Measurements from ENCODE around the gene FAM234A. TPM values are rescaled to one million over a fixed set of nuclear protein-coding genes. Genes with fewer than 3 reads are reported as not detected.

Gene FAM234A
- polyA plus RNA-seq, 1 experiment = 75.5 TPM

GRCh38 chr16:290681-291405 is 56.2 kb downstream of the FAM234A start:
- H3K27me3 ChIP-seq (ENCODE audit: control insufficient read depth, insufficient read depth, low read length) = no peaks in the 10 kb centered on the region
- H3K36me3 ChIP-seq (ENCODE audit: control insufficient read depth, insufficient read depth, low read length) = peaks cover 14% of the 10 kb centered on the region
- CTCF ChIA-PET = no interaction called here
- POLR2A ChIA-PET = no interaction called here
- no peak overlapping the region for H3K4me3 ChIP-seq (ENCODE audit: low read depth, low read length)
- DNase-seq (ENCODE audit: low read depth) = no peak
- TF ChIP-seq CTCF (IDR thresholded peaks at IDR 0.05; ENCODE audit: insufficient read depth, low read depth, low read length) = no peak

GRCh38 chr16:291539-291938 is 56.9 kb downstream of the FAM234A start:
- H3K36me3 ChIP-seq (ENCODE audit: control insufficient read depth, insufficient read depth, low read length) = peaks cover 13% of the 10 kb centered on the region
- no peak for DNase-seq (ENCODE audit: low read depth)
- POLR2A ChIA-PET = no interaction called here
- CTCF ChIA-PET = no interaction called here
- H3K27me3 ChIP-seq (ENCODE audit: control insufficient read depth, insufficient read depth, low read length) = no peaks in the 10 kb centered on the region
- no peak for TF ChIP-seq CTCF (IDR thresholded peaks at IDR 0.05; ENCODE audit: insufficient read depth, low read depth, low read length)
- H3K4me3 ChIP-seq (ENCODE audit: low read depth, low read length) = no peak overlapping the region

GRCh38 chr16:293043-293775 is 58.6 kb downstream of the FAM234A start:
- POLR2A ChIA-PET = no interaction called here
- no peaks in the 10 kb centered on the region for H3K27me3 ChIP-seq (ENCODE audit: control insufficient read depth, insufficient read depth, low read length)
- H3K4me3 ChIP-seq (ENCODE audit: low read depth, low read length) = no peak overlapping the region
- no peak for DNase-seq (ENCODE audit: low read depth)
- TF ChIP-seq CTCF (IDR thresholded peaks at IDR 0.05; ENCODE audit: insufficient read depth, low read depth, low read length) = no peak
- CTCF ChIA-PET = no interaction called here
- peaks cover 18% of the 10 kb centered on the region for H3K36me3 ChIP-seq (ENCODE audit: control insufficient read depth, insufficient read depth, low read length)

DNA sequence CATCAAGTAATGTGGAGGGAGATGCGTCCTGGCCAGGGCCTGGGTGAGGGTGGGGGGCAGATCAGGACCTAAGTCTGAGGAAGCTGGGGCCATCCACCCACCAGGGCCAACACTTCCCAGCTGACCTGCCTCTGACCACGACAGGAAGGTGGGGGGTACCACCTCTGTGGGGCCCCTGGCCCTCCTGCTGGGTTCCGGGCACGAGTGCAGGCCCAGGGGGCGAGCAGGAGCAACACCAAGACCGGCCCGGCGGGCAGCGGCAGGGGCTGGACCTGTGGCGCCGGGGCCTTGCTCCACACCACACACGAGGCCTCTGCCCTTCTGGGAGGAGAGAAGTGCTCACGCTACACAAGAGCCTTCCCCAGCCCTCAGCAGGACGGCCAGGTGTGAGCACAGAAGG is 61.7 kb downstream of the FAM234A start:
- no peak for TF ChIP-seq CTCF (IDR thresholded peaks at IDR 0.05; ENCODE audit: insufficient read depth, low read depth, low read length)
- H3K4me3 ChIP-seq (ENCODE audit: low read depth, low read length) = no peak overlapping the region
- peaks cover 10% of the 10 kb centered on the region; the same call in 1 of the 2 replicates for H3K36me3 ChIP-seq (ENCODE audit: control insufficient read depth, insufficient read depth, low read length)
- DNase-seq (ENCODE audit: low read depth) = no peak
- no peaks in the 10 kb centered on the region for H3K27me3 ChIP-seq (ENCODE audit: control insufficient read depth, insufficient read depth, low read length)
- ChIA-PET CTCF (no interaction called here), POLR2A (no interaction called here)

DNA sequence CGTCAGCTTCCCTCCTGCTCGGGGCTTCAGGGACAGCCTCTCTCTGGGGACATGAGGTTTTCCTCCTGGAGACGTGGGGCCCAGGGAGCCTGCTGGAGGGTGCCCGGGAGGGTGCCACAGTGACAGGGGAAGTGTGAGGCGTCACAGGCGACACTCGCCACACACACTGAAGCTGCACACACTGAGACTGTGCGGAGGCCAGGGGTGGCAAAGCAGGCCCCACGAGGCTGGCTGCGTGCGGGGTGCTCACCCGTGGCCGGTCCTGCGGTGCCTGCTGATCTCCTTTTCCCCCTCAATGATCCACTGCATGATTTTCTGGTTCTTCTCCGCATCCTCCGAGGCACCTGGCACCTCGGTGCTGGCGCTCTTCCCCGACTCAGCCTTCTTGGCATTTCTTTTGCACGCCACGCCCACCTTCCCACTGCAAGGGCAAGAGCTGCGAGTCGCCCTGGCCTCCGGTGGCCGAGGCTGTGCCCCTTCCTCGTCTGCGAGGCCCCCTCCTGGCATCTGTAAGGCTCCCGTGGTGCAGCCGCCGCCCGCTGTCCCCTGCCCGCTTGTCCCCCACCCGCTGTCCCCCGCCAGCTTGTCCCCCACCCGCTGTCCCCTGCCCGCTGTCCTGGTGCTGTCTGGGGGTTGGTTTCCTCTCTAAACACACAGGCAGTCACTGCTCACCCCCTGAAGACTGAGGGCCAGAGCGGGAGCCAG is 62.3 kb downstream of the FAM234A start:
- no peak for TF ChIP-seq CTCF (IDR thresholded peaks at IDR 0.05; ENCODE audit: insufficient read depth, low read depth, low read length)
- Histone ChIP-seq H3K27me3 (ENCODE audit: control insufficient read depth, insufficient read depth, low read length) (no peaks in the 10 kb centered on the region), H3K36me3 (ENCODE audit: control insufficient read depth, insufficient read depth, low read length) (peaks cover 9% of the 10 kb centered on the region; the same call in 1 of the 2 replicates), H3K4me3 (ENCODE audit: low read depth, low read length) (no peak overlapping the region)
- DNase-seq (ENCODE audit: low read depth) = no peak
- ChIA-PET CTCF (no interaction called here), POLR2A (no interaction called here)

All from BJ (cell line).